GM23338 (cell line): Measurements from ENCODE around the gene BRPF3.

ENCODE experiments used
- CREB1 ChIP-seq: fragments of 250-450 bp; sonication (Bioruptor Pico); IDR thresholded peaks from 2 replicates; pipeline ENCODE4 v1.5.0; 2020; ENCODE audit warnings: low read depth, mild to moderate bottlenecking, moderate library complexity
- CTCF ChIP-seq, 2 experiments: fragments of 200-600 bp in 1 of 2; sonication (generic) in 1 of 2; conservative IDR thresholded peaks; 2 replicates each; pipeline versions ENCODE4 v1.5.1 to v1.6.1; 2016 to 2017; ENCODE audit warnings: antibody characterized with exemption in 2 of 2, low read depth in 2 of 2, mild to moderate bottlenecking in 2 of 2, moderate library complexity in 1 of 2
- ETS1 ChIP-seq: IDR thresholded peaks from 2 replicates; pipeline ENCODE4 v1.6.1; 2016; ENCODE audit warnings: antibody characterized with exemption
- EZH2 ChIP-seq: fragments of 200-600 bp; sonication (generic); IDR thresholded peaks from one replicate; pipeline ENCODE4 v1.8.0; 2017; ENCODE audit warnings: antibody characterized with exemption, mild to moderate bottlenecking, low read depth; ENCODE audit not compliant: unreplicated experiment
- EZH2phosphoT487 ChIP-seq: fragments of 200-600 bp; sonication (generic); IDR thresholded peaks from one replicate; pipeline ENCODE4 v1.8.1; 2018; ENCODE audit warnings: antibody characterized with exemption; ENCODE audit not compliant: unreplicated experiment
- JUNB ChIP-seq: IDR thresholded peaks from one replicate; pipeline ENCODE4 v1.6.1; 2016; ENCODE audit warnings: antibody characterized with exemption; ENCODE audit not compliant: unreplicated experiment
- NANOG ChIP-seq: IDR thresholded peaks from 2 replicates; pipeline ENCODE4 v1.6.1; 2016; ENCODE audit warnings: antibody characterized with exemption, borderline replicate concordance
- POLR2AphosphoS5 ChIP-seq: IDR thresholded peaks from 2 replicates; pipeline ENCODE4 v1.6.1; 2016; ENCODE audit warnings: antibody characterized with exemption, low read depth
- REST ChIP-seq: IDR thresholded peaks from one replicate; pipeline ENCODE4 v1.6.1; 2018; ENCODE audit warnings: antibody characterized with exemption; ENCODE audit not compliant: unreplicated experiment
- STAT1 ChIP-seq: IDR thresholded peaks from one replicate; pipeline ENCODE4 v1.6.1; 2016; ENCODE audit warnings: antibody characterized with exemption; ENCODE audit not compliant: unreplicated experiment
- ZNF114 ChIP-seq: fragments of 250-450 bp; sonication (Bioruptor Pico); IDR thresholded peaks from 2 replicates; pipeline ENCODE4 v1.5.0; 2020; ENCODE audit warnings: mild to moderate bottlenecking, moderate library complexity
- ZNF331 ChIP-seq: fragments of 250-450 bp; sonication (Bioruptor Pico); IDR thresholded peaks from 2 replicates; pipeline ENCODE4 v1.5.0; 2020; ENCODE audit warnings: low read depth, mild to moderate bottlenecking, moderate library complexity

- TF ChIP-seq EZH2 (no peak), CTCF (conservative IDR thresholded peaks at IDR 0.05; ENCODE audit: low read depth in 2 of 2) (peak; percentile 69 to 76), NANOG (no peak), JUNB (no peak), POLR2AphosphoS5 (no peak), EZH2phosphoT487 (no peak), STAT1 (no peak), REST (no peak), ZNF114 (CRISPR knock-in tag) (no peak), CREB1 (CRISPR knock-in tag) (no peak), ZNF331 (no peak), ETS1 (no peak)
Measured at GRCh38 chr6:36245572-36246061, 49.1 kb downstream of the BRPF3 start.
